GM21786 (cell line): ENCODE results near the gene FASN.
"Not testable (repeated sequence)": the region's sequence is repeated elsewhere in the genome, so short reads cannot be mapped to it uniquely, and the experiment has no call there.

Source experiments
- ATAC-seq: cut with Tn5 transposase; IDR thresholded peaks from one replicate; pipeline ENCODE4 v1.9.1; 2021; ENCODE audit not compliant: unreplicated experiment

The FASN gene

GRCh38 chr17:82047914-82048570 is 50.0 kb downstream of the FASN start:
- ATAC-seq: no peak

- ATAC-seq: no peak
These were observed 50.7 kb downstream of the FASN start for GRCh38 chr17:82047379-82047778.

GRCh38 chr17:82046903-82047302 is 51.1 kb downstream of the FASN start:
- ATAC-seq: no peak

- ATAC-seq: no peak
These were observed 52.0 kb downstream of the FASN start for GRCh38 chr17:82045936-82046484.

GRCh38 chr17:82043507-82043906 is 54.5 kb downstream of the FASN start:
- no peak for ATAC-seq

- ATAC-seq: no peak
These were observed 55.4 kb downstream of the FASN start for GRCh38 chr17:82042649-82043048.

GRCh38 chr17:82041144-82041814 is 56.8 kb downstream of the FASN start:
- ATAC-seq: no peak

GRCh38 chr17:82039695-82040299 is 58.2 kb downstream of the FASN start:
- ATAC-seq: no peak

- ATAC-seq: not testable (repeated sequence)
These were observed 59.1 kb downstream of the FASN start for GRCh38 chr17:82038796-82039409.

GRCh38 chr17:82037889-82038195 is 60.2 kb downstream of the FASN start:
- ATAC-seq: no peak

- peak; percentile 91 for ATAC-seq
These were observed 60.7 kb downstream of the FASN start, which contains the start of gene DCXR for GRCh38 chr17:82037092-82037888. Gene DCXR (minus strand): TSS chr17:82037697. CDS start chr17:82037682, 15 bp downstream.

- no peak for ATAC-seq
These were observed 61.4 kb downstream of the FASN start for GRCh38 chr17:82036634-82037091.

GRCh38 chr17:82035956-82036633 is 61.9 kb downstream of the FASN start:
- no peak for ATAC-seq

GRCh38 chr17:82035488-82035887 is 62.5 kb downstream of the FASN start:
- ATAC-seq: no peak

- no peak for ATAC-seq
These were observed 63.5 kb downstream of the FASN start for GRCh38 chr17:82034371-82035011.

- no peak for ATAC-seq
These were observed 64.5 kb downstream of the FASN start for GRCh38 chr17:82033359-82034085.

GRCh38 chr17:82031885-82032627 is 66.0 kb downstream of the FASN start:
- ATAC-seq: no peak

GRCh38 chr17:82031303-82031884 is 66.6 kb downstream of the FASN start, which contains the start of gene RAC3:
Gene RAC3 (plus strand): TSS chr17:82031678. CDS start chr17:82031762, 84 bp downstream.
- ATAC-seq: no peak
